ENCODE results near the gene GLT6D1.

GRCh38 chr9:135663857-135664256 lies 24.5 kb upstream of the GLT6D1 start:
- TF ChIP-seq, protein P1, sequence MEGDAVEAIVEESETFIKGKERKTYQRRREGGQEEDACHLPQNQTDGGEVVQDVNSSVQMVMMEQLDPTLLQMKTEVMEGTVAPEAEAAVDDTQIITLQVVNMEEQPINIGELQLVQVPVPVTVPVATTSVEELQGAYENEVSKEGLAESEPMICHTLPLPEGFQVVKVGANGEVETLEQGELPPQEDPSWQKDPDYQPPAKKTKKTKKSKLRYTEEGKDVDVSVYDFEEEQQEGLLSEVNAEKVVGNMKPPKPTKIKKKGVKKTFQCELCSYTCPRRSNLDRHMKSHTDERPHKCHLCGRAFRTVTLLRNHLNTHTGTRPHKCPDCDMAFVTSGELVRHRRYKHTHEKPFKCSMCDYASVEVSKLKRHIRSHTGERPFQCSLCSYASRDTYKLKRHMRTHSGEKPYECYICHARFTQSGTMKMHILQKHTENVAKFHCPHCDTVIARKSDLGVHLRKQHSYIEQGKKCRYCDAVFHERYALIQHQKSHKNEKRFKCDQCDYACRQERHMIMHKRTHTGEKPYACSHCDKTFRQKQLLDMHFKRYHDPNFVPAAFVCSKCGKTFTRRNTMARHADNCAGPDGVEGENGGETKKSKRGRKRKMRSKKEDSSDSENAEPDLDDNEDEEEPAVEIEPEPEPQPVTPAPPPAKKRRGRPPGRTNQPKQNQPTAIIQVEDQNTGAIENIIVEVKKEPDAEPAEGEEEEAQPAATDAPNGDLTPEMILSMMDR (IDR thresholded peaks at IDR 0.05) = no peak
- no peak for TF ChIP-seq POLR2A (IDR thresholded peaks at IDR 0.05)
- no peak for TF ChIP-seq POLR2AphosphoS5 (IDR thresholded peaks at IDR 0.05)
